T47D (cell line): ENCODE measurements around the gene CTRB1.
"Not testable (repeated sequence)": the region's sequence is repeated elsewhere in the genome, so short reads cannot be mapped to it uniquely, and the experiment has no call there.

Experiments
- DNase-seq, 2 experiments: peaks; one replicate each; pipeline versions ENCODE4 v3.0.0 to v3.0.0-alpha.2; 2011 to 2012; ENCODE audit warnings: low read depth in 1 of 2, low spot score in 1 of 2
- JUND ChIP-seq: IDR thresholded peaks from 2 replicates; pipeline ENCODE4 v1.6.1; 2012; ENCODE audit warnings: low read depth
- in situ Hi-C: cut with HindIII; loops from 2 replicates; pipeline ENCODE4 v1.10.0; 2016; ENCODE audit warnings: low sequenced_read_pairs, low pct_unique_long_range_greater_than_20kb

CTRB1 gene

GRCh38 chr16:75262800-75263127 lies 44.0 kb downstream of the CTRB1 start:
- TF ChIP-seq JUND, result no peak
- in situ Hi-C loops, result no loop called here
- DNase-seq, result no peak

DNA sequence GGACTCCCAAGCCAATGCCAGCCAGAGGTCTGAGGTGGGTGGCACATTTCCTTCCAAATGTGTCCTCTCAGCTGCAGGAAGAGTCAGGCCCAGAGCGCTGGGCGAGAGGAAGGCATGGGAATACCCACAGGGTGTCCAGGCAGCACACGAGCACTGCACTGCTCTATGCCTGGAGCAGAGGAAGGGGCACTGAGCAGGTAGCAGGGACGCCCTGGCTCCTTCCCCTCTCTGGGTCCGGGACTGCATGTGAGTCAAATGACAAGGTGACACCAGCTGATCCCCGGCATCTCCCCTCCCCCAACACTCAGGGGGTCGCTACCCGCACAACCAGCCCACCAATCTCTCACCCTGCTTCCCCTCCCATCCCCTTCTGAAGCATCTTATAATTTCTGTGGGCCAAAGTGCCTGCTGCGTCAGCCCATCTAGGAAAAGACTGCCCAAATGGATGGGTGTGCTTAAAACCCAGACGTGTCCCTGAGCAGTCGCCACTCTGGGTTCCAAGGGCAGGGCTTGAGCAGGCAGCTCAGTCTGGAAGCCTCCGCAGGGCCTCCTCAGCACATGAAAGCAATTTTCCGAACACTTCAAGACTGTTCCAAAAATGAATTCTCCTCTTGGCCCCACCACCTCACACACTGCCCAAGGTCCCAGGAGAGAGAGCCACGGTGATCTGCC lies 44.6 kb downstream of the CTRB1 start:
- no peak for TF ChIP-seq JUND
- in situ Hi-C loops, result no loop called here
- DNase-seq, result no peak

DNA sequence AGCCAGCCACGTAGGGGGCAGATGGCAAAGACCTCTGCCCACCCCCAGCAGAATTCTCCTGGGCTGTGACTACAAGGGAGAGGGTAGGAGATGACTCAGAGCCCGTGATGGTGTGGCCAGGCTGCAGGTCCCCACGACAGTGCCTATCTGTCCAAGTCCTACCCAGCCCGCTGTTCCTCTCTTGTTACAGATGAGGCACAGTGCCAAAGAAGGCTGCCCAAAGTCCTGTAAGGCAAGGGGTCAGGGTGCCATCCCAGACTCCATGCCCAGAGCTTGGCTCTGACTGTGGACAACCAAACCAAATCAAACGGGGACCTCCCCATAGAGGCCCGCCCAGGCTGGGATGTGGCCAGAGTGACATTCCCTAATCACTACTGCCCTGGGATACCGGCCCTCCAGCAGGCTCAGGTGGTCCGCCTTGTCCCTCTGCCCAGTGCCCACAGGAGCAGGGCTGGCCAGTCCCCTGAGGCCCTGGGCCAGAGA lies 45.2 kb downstream of the CTRB1 start:
- no peak for DNase-seq
- in situ Hi-C loops, result no loop called here

DNA sequence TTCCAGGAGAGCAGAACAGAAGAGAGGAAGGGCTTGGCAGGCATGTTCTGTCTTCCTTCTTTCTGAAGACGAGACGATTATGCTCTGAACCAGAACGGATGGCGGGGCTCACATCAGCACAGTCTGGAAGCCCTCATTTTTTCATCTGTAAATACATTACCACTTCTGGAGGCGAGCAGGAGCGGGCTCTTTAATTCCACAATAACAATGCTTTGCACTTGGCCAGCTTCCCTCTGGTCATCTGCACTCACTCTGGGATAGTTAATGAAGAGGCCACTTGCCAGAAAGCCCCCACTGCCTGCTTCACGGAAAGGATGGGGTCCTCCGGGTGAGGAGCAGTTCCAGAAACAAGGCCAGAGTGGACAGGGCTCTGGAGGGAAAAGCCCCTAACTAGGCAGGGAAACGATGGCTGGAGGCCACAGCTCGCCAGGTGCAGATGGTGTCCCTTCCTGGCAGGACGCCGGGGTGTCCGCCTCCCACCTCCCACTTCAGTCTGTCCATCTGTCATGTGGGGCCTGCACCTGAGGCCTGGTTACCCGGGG lies 45.7 kb downstream of the CTRB1 start:
- no peak for TF ChIP-seq JUND
- no peak for DNase-seq
- in situ Hi-C loops, result no loop called here

More for the DNA sequence above, 45.2 kb downstream of the CTRB1 start:
- TF ChIP-seq JUND, result no peak

GRCh38 chr16:75264999-75265910 lies 46.5 kb downstream of the CTRB1 start:
- in situ Hi-C loops, result no loop called here
- DNase-seq, result no peak
- TF ChIP-seq JUND, result no peak

- DNase-seq, result peak; percentile 92 to 93
- no peak for TF ChIP-seq JUND
- in situ Hi-C loops, result no loop called here
Observed at GRCh38 chr16:75265911-75266701, 47.3 kb downstream of the CTRB1 start.

- in situ Hi-C loops, result no loop called here
- TF ChIP-seq JUND, result no peak
- no peak for DNase-seq
Observed at GRCh38 chr16:75266738-75267630, 48.2 kb downstream of the CTRB1 start.

DNA sequence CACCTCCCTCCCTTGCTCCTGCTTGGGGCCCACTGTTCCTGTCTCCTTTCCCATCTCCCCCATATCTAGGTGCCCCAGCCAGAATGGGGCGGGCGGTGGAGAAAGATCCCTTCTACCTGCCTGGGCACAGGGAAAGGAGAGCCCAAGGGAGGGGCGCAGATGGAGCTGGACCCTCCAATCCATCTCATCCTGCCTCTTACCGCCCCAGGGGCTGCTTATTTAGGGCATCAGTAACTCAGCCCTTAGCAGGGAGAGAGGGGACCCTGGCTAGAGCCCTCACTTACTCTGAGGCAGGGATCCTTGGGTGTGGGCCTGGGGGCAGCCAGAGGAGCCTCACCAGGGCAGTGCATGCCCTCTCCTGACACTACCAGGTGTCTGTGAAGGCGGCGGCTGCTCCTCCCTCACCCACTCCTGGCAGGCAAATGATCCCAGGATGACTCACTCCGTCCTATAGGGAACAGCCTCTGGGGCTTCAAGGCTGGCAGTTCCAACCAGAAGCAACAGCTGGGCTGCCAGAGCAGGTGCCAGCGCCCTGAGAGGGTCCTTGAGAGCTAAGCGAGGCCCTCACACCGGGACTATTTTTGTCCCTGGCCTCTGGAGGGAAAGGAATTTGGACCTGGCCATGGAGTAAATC lies 49.0 kb downstream of the CTRB1 start:
- peak; percentile 86; the same call in 1 of the 2 replicates for TF ChIP-seq JUND
- in situ Hi-C loops, result no loop called here
- DNase-seq, result peak; percentile 83 to 89

- DNase-seq, in situ Hi-C loops: not testable (repeated sequence)
Observed at GRCh38 chr16:75269358-75269757, 50.6 kb downstream of the CTRB1 start.

GRCh38 chr16:75271441-75272096 lies 52.8 kb downstream of the CTRB1 start:
- in situ Hi-C loops, result no loop called here
- DNase-seq, result no peak
- no peak for TF ChIP-seq JUND

GRCh38 chr16:75272097-75272551 lies 53.3 kb downstream of the CTRB1 start:
- in situ Hi-C loops, result no loop called here
- no peak for DNase-seq
- TF ChIP-seq JUND, result no peak

DNA sequence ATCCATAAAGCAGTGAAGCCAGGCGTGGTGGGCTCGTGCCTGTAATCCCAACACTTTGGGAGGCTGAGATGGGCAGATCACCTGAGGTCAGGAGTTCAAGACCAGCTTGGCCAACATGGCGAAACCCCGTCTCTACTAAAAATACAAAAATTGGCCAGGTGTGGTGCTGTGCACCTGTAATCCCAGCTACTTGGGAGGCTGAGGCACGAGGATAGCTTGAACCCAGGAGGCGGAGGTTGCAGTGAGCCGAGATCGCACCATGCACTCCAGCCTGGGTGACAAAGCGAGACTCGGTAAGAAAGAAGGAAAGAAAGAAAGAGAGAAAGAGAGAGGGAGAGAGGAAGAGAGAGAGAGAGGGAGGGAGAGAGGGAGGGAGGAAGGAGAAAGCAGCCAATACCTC lies 53.8 kb downstream of the CTRB1 start:
- in situ Hi-C loops, DNase-seq: not testable (repeated sequence)
